Measurements from ENCODE around the gene ATG13. TPM values are rescaled to one million over a fixed set of nuclear protein-coding genes. Genes with fewer than 3 reads are reported as not detected.

Gene ATG13
- polyA plus RNA-seq, 1 donor (not counting 4 experiments of a cell fraction or from before 2014, with no cell fraction given) = 33.3 TPM

DNA sequence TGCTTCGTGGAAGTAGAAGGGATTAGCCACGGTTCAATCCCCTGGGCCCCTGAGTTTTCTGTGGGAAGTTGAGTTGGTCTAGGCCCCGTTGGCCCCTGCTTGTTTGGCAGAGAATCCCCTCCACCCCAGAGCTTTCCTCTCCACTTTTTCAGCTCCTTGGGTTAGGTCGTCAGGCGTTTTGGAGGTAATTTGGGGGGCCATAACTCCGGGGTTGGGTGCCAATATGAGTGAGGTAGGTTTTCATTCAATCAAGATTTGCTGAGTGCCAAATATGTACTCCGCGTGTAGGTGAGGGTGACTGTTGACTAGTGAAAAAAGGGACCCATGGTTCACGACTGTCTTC lies 590 bp downstream of the ATG13 start:
- Histone ChIP-seq H3K27me3 (ENCODE audit: control insufficient read depth, extremely low read depth, insufficient read depth, low read length) (no peaks in the 10 kb centered on the region), H3K9me3 (ENCODE audit: control insufficient read depth, low read depth, low read length) (no peaks in the 10 kb centered on the region), H3K4me3 (ENCODE audit: control insufficient read depth in 2 of 3, extremely low read depth in 1 of 3, insufficient read depth in 2 of 3, low read depth in 1 of 3, low read length in 3 of 3) (peak overlapping the region; percentile 86 to 99 (median 98)), H3K27ac (ENCODE audit: control insufficient read depth, insufficient read depth, low read length) (peak overlapping the region; percentile 99), H2AFZ (ENCODE audit: control insufficient read depth, low read length) (peak overlapping the region; percentile 97), H3K36me3 (ENCODE audit: control insufficient read depth in 2 of 2, extremely low read depth in 1 of 2, insufficient read depth in 2 of 2, low read length in 2 of 2) (peaks cover 3 to 6% of the 10 kb centered on the region in 2 experiments), H3K9ac (ENCODE audit: control insufficient read depth, extremely low read depth, insufficient read depth, low read length) (peak overlapping the region; percentile 100), H4K20me1 (ENCODE audit: control insufficient read depth, extremely low read depth, insufficient read depth, low read length) (no peaks in the 10 kb centered on the region), H3K4me2 (ENCODE audit: control insufficient read depth, extremely low read depth, insufficient read depth, low read depth, low read length) (peak overlapping the region; percentile 95), H3K9me1 (ENCODE audit: control insufficient read depth, extremely low read depth, insufficient read depth, low read length) (no peaks in the 10 kb centered on the region), H3K79me2 (ENCODE audit: control insufficient read depth, insufficient read depth, low read length) (peaks cover 45% of the 10 kb centered on the region), H3K4me1 (ENCODE audit: control insufficient read depth, extremely low read depth, insufficient read depth, low read length) (peaks cover 16% of the 10 kb centered on the region)
- FAIRE-seq (no peak), DNase-seq (ENCODE audit: low read depth, low spot score) (no peak)
- dilution Hi-C loops (cut with MboI; ENCODE audit: extremely low pct_ligation_motif_present, low sequenced_read_pairs) = no loop called here
- no peak for TF ChIP-seq EZH2 (IDR thresholded peaks at IDR 0.05; ENCODE audit: low read length)
- TF ChIP-seq, protein P1, sequence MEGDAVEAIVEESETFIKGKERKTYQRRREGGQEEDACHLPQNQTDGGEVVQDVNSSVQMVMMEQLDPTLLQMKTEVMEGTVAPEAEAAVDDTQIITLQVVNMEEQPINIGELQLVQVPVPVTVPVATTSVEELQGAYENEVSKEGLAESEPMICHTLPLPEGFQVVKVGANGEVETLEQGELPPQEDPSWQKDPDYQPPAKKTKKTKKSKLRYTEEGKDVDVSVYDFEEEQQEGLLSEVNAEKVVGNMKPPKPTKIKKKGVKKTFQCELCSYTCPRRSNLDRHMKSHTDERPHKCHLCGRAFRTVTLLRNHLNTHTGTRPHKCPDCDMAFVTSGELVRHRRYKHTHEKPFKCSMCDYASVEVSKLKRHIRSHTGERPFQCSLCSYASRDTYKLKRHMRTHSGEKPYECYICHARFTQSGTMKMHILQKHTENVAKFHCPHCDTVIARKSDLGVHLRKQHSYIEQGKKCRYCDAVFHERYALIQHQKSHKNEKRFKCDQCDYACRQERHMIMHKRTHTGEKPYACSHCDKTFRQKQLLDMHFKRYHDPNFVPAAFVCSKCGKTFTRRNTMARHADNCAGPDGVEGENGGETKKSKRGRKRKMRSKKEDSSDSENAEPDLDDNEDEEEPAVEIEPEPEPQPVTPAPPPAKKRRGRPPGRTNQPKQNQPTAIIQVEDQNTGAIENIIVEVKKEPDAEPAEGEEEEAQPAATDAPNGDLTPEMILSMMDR (optimal IDR thresholded peaks at IDR 0.05 in 1 of 3, IDR thresholded peaks at IDR 0.05 in 1 of 3, conservative IDR thresholded peaks at IDR 0.05 in 1 of 3; ENCODE audit: extremely low read depth in 1 of 3, insufficient read depth in 2 of 3, low read length in 3 of 3) = no peak

DNA sequence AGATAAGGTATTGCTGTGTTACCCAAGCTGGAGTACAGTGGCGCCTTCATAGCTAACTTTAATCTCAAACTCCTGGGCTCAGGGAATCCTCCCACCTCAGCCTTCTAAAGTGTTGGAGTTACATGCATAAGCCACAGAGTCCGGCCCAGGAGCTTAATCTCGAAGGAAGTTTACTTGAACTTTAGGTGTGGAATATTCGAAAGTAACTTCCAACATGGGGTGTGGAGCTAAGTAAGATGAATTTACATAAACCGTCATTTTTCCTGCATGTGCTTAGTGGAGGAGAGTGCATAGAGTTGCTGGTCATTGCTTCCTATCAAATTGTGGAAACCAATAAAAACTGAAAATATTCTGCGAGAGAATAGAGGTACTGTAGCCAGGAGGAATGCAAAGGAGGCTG lies 1.5 kb downstream of the ATG13 start:
- DNase-seq (ENCODE audit: low read depth, low spot score) (no peak), FAIRE-seq (no peak)
- no peaks in the 10 kb centered on the region for H3K9me3 ChIP-seq (ENCODE audit: control insufficient read depth, low read depth, low read length)
- no peaks in the 10 kb centered on the region for H3K27me3 ChIP-seq (ENCODE audit: control insufficient read depth, extremely low read depth, insufficient read depth, low read length)
- no peaks in the 10 kb centered on the region for H4K20me1 ChIP-seq (ENCODE audit: control insufficient read depth, extremely low read depth, insufficient read depth, low read length)
- H3K4me2 ChIP-seq (ENCODE audit: control insufficient read depth, extremely low read depth, insufficient read depth, low read depth, low read length) = peak overlapping the region; percentile 95
- peak overlapping the region; percentile 4 for H3K27ac ChIP-seq (ENCODE audit: control insufficient read depth, insufficient read depth, low read length)
- peaks cover 3 to 6% of the 10 kb centered on the region in 2 experiments for H3K36me3 ChIP-seq (ENCODE audit: control insufficient read depth in 2 of 2, extremely low read depth in 1 of 2, insufficient read depth in 2 of 2, low read length in 2 of 2)
- dilution Hi-C loops (cut with MboI; ENCODE audit: extremely low pct_ligation_motif_present, low sequenced_read_pairs) = no loop called here
- TF ChIP-seq, protein P1 (optimal IDR thresholded peaks at IDR 0.05 in 1 of 3, IDR thresholded peaks at IDR 0.05 in 1 of 3, conservative IDR thresholded peaks at IDR 0.05 in 1 of 3; ENCODE audit: extremely low read depth in 1 of 3, insufficient read depth in 2 of 3, low read length in 3 of 3) = no peak
- TF ChIP-seq EZH2 (IDR thresholded peaks at IDR 0.05; ENCODE audit: low read length) = no peak
- H3K79me2 ChIP-seq (ENCODE audit: control insufficient read depth, insufficient read depth, low read length) = peaks cover 47% of the 10 kb centered on the region
- H3K4me3 ChIP-seq (ENCODE audit: control insufficient read depth in 2 of 3, extremely low read depth in 1 of 3, insufficient read depth in 2 of 3, low read depth in 1 of 3, low read length in 3 of 3) = peak overlapping the region in 1 of 3 experiments; percentile 99
- peaks cover 16% of the 10 kb centered on the region for H3K4me1 ChIP-seq (ENCODE audit: control insufficient read depth, extremely low read depth, insufficient read depth, low read length)
- no peaks in the 10 kb centered on the region for H3K9me1 ChIP-seq (ENCODE audit: control insufficient read depth, extremely low read depth, insufficient read depth, low read length)
- H3K9ac ChIP-seq (ENCODE audit: control insufficient read depth, extremely low read depth, insufficient read depth, low read length) = no peak overlapping the region
- H2AFZ ChIP-seq (ENCODE audit: control insufficient read depth, low read length) = no peak overlapping the region

Data from keratinocyte (primary cell).